GM19452 (cell line): ENCODE measurements around the gene GARS1.

ENCODE experiments used
- ATAC-seq: cut with Tn5 transposase; IDR thresholded peaks from one replicate; pipeline ENCODE4 v1.9.1; 2021; ENCODE audit not compliant: unreplicated experiment

GARS1 gene, protein sequence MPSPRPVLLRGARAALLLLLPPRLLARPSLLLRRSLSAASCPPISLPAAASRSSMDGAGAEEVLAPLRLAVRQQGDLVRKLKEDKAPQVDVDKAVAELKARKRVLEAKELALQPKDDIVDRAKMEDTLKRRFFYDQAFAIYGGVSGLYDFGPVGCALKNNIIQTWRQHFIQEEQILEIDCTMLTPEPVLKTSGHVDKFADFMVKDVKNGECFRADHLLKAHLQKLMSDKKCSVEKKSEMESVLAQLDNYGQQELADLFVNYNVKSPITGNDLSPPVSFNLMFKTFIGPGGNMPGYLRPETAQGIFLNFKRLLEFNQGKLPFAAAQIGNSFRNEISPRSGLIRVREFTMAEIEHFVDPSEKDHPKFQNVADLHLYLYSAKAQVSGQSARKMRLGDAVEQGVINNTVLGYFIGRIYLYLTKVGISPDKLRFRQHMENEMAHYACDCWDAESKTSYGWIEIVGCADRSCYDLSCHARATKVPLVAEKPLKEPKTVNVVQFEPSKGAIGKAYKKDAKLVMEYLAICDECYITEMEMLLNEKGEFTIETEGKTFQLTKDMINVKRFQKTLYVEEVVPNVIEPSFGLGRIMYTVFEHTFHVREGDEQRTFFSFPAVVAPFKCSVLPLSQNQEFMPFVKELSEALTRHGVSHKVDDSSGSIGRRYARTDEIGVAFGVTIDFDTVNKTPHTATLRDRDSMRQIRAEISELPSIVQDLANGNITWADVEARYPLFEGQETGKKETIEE

DNA sequence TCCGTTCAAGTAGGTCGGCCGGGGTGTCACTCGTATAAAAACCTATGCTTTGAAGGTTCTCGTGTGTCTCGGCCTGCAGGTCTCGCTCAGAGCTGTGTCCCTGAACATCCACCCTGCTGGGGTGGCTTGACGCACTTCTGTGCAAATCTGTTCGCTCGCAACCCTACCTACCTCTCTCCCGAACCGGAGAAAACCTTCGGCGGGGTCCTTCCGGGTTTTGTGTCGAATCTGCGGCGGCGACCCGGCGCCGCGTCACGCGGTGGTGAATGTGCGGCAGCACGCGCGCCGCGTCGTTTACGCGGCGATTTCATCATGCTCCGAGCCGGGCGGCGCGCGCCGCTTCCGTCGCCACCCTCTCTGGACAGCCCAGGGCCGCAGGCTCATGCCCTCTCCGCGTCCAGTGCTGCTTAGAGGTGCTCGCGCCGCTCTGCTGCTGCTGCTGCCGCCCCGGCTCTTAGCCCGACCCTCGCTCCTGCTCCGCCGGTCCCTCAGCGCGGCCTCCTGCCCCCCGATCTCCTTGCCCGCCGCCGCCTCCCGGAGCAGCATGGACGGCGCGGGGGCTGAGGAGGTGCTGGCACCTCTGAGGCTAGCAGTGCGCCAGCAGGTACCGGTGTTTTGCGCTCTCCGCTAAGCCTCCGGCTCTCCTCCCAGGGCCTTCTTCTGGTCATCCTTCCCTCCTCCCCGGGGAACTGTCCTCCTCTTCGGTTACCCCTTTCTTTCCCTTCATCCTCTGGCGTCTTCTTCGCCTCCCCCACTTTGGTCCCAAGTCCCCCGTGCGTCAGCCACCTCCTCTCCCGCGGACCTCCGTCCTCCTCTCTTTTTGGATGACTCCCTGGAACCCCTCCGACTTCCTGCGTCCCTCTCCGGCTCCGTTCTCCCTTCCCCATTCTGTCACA is at the start of gene GARS1:
Gene GARS1, plus strand, starts transcription at position 339 of the 896 bp plus-strand sequence. Its CDS starts 44 bp downstream, at position 383.
- peak; percentile 88 for ATAC-seq

DNA sequence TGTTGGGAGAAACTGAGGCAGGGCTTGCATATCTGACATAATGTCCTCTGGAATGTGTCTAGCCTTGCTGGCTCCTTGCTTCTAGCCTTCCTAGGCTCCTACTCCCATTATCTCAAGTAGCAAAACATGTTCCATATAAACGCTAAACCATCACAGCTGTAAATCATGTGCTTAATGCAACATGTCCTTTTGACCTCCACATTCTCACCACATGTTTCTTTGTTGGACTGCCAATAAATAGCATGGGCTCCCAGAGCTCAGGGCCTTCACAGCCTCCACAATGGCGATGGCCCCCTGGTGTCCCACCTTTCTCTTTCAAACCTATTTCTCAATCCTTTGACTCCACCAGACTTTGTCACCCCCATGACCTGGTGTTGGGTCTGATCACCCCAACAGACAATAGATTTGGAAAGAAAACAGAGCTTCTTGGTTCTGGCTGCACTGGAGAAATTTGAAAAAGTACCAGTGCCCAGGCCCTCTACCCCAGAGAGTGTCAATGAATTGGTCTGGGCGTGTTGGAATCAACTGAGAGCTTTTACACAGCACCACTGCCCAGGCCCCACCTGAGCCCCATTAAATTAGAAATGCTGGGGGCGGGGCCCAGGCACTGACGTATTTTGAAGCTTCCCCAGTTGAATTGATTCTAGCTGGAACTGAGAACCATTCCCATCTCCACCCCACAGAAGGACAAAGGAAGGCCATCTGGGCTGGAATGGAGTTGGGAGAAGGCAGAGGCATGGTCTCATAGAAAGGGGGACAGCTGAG is 48.7 kb upstream of the GARS1 start:
- no peak for ATAC-seq

GRCh38 chr7:30546596-30546995 is 48.1 kb upstream of the GARS1 start:
- ATAC-seq = no peak

DNA sequence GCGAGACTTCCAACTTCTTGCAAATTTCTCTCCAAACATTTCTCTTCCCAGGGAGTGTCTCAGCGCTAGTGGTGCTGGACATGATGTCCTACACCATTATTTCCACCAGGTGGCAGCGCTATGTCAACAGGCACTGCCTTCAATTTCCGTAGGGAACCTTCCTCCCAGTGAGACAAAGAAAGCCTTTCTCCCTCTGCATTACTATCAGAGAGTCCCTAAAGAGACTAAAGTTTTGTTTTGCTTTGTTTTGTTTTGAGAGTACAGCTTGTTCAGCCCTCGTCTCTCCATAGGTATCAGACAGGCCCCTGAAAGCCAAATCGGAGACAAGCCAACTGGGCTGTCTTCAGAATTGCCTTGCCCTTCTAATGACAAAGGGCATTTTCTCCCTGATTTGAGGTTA is 45.8 kb upstream of the GARS1 start:
- peak; percentile 60 for ATAC-seq

DNA sequence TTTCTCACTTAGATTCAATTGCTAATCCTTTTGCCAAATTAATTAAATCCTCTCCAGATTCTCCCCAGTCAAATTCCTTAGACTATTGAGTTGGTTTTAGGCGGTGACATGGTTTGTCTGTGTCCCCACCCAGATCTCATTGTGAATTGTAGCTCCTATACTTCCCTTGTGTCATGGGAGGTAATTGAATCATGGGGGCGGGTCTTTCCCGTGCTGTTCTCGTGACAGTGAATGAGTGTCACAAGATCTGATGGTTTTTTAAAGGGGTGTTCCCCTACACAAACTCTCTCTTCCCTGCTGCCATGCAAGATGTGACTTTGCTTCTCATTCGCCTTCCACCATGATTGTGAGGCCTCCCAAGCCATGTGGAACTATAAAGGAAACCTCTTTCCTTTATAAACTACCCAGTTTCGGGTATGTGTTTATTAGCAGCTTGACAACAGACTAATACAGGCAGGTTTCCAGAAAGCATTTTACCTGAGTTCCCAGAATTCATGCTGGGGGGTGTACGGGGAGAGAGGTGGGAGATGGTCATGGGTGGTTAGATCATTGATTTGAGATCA is 44.7 kb upstream of the GARS1 start:
- no peak for ATAC-seq

DNA sequence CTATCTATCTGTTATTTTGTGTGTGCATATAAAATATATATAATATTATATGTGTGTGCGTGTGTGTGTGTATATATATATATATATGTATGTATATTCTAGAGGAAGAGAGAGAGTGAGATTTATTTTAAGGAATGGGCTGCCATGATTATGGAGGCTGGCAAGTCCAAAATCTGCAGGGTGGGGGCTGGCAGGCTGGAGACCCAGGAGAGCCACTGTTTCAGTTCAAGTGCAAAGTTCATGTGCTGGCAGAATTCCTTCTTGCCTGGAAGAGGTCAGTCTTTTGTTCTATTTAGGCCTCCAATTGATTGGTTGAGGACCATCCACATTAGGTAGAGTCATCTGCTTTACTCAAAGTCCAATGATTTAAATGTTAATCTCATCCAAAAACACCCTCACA is 42.3 kb upstream of the GARS1 start:
- no peak for ATAC-seq

GRCh38 chr7:30553141-30553540 is 41.5 kb upstream of the GARS1 start:
- ATAC-seq = no peak

DNA sequence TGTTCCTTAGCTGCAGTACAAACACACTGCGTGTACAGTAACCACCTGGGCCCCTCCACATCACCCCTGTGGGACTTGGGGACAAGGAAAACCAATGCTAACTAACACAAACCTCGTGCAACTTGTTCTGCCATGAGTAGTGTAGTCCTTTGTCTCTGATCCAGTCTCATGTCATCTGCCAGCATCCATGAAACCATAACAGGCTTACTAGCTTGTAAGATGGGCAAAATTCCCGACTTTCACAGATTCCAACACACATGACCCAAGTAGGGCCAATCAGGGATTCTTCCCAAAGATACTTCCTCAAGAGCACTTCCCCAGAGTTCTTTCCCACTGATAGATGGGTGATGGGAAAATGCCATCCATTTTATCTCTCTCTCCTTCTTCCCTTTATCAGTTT is 41.1 kb upstream of the GARS1 start:
- ATAC-seq = no peak

- no peak for ATAC-seq
Measured at GRCh38 chr7:30555525-30555924, 39.2 kb upstream of the GARS1 start.

- no peak for ATAC-seq
Measured at GRCh38 chr7:30556840-30557239, 37.8 kb upstream of the GARS1 start.

DNA sequence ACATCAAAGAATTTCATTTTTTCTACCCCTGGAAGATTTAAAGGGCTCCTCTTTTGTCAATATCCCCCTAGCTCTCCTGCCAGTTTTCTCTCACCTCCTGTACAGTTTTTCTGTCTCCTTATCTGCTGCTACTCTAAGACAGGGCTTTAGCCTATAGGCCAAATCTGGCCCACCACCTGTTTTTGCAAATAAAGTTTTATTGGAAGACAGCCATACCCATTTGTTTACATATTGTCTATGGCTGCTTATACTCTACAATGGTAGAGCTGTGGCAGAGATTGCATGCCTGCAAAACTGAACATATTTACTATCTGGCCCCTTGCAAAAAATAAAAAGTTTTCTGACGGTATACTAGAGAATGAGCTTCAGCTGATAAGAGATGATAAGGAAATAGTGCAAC is 37.4 kb upstream of the GARS1 start:
- no peak for ATAC-seq

GRCh38 chr7:30559611-30560010 is 35.1 kb upstream of the GARS1 start:
- ATAC-seq = no peak

DNA sequence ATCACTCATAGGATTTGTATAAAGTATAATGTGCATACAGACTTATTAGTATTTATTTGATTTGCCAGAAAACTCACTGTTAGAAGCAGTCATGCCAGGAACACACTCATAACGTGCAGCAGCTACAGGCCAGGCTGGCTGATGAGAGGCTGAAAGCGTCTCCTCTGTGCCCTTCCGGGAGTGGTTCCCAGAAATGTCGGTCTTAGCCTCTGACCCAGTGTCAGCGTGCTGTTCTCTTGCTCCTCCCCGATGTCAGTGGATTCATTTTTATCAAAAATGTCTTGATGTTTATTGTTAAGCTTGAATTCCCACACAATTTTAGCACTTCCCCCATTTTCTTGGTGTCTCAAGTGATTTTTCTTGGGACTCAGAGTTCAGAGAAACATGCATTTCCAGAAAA is 33.3 kb upstream of the GARS1 start:
- ATAC-seq = no peak

GRCh38 chr7:30562498-30562897 is 32.2 kb upstream of the GARS1 start:
- ATAC-seq = no peak

GRCh38 chr7:30562909-30563308 is 31.8 kb upstream of the GARS1 start:
- ATAC-seq = no peak

GRCh38 chr7:30563326-30563942 is 31.2 kb upstream of the GARS1 start:
- no peak for ATAC-seq

DNA sequence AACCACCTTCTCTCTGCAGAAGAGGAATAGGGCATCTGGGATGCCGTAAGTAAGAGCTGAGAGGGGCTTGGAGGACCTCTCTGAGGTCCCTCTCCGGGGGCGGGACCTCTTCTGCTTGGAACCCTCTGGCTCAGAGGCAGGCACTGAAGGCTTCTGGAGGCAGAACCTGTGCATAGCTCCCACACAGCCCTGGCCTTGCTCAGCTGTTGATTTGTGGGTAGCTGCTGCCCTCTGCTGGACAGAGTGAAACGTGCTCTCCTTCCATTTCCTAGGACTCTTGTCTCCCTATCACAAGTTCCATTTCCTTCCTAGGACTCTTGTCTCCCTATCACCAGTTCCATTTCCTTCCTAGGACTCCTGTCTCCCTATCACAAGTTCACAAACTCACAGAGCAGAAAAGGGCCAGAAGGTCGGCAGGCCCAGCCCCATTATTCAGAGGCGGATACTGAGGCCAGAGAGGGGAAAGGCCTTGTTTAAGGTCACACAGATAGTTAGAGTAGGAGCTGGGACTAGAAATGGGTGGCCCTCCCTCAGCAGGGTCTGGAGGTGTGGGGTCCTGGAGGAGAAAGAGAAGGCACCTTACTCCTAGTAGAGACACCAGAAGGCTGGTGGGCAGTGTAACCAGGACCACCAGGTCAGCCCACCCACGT is 30.3 kb upstream of the GARS1 start:
- ATAC-seq = peak; percentile 89

GRCh38 chr7:30566596-30566995 is 28.1 kb upstream of the GARS1 start:
- no peak for ATAC-seq

GRCh38 chr7:30567081-30567480 is 27.6 kb upstream of the GARS1 start:
- no peak for ATAC-seq
